SK-N-MC (cell line): ENCODE data around the gene GPR108.

Experiments
- DNase-seq: peaks from one replicate; pipeline ENCODE4 v3.0.0-alpha.2; 2011; ENCODE audit warnings: low read depth, low spot score
- H3K27ac ChIP-seq: fragments of 200-600 bp; sonication (generic); 2 replicates; pipeline ENCODE4 v1.5.1; 2016; ENCODE audit warnings: mixed run types
- H3K36me3 ChIP-seq: fragments of 200-600 bp; sonication (generic); 2 replicates; pipeline ENCODE4 v1.6.1; 2017; ENCODE audit warnings: antibody characterized with exemption, low read length, mixed read lengths; ENCODE audit not compliant: insufficient read depth
- H3K4me3 ChIP-seq: fragments of 200-600 bp; sonication (generic); 2 replicates; pipeline ENCODE4 v1.5.1; 2016
- H3K9ac ChIP-seq: fragments of 200-600 bp; sonication (generic); 2 replicates; pipeline ENCODE4 v1.8.0; 2017; ENCODE audit warnings: mixed run types, mixed read lengths; ENCODE audit not compliant: insufficient read length
- H3K9me3 ChIP-seq: fragments of 200-600 bp; sonication (generic); 2 replicates; pipeline ENCODE4 v1.6.1; 2017; ENCODE audit warnings: low read depth, mild to moderate bottlenecking, antibody characterized with exemption, low read length, moderate library complexity, mixed read lengths
- EZH2 ChIP-seq: fragments of 200-600 bp; sonication (generic); IDR thresholded peaks from one replicate; pipeline ENCODE4 v1.6.1; 2017; ENCODE audit warnings: antibody characterized with exemption
- FOXP2 ChIP-seq: optimal IDR thresholded peaks from 2 replicates; pipeline ENCODE3; 2011; ENCODE audit warnings: mild to moderate bottlenecking, moderate library complexity; ENCODE audit not compliant: insufficient read depth; ENCODE audit errors: extremely low read length, control extremely low read depth
- POLR2AphosphoS5 ChIP-seq: IDR thresholded peaks from 2 replicates; pipeline ENCODE4 v1.6.1; 2012; ENCODE audit warnings: mild to moderate bottlenecking, low read depth, low read length, borderline replicate concordance

Gene GPR108

DNA sequence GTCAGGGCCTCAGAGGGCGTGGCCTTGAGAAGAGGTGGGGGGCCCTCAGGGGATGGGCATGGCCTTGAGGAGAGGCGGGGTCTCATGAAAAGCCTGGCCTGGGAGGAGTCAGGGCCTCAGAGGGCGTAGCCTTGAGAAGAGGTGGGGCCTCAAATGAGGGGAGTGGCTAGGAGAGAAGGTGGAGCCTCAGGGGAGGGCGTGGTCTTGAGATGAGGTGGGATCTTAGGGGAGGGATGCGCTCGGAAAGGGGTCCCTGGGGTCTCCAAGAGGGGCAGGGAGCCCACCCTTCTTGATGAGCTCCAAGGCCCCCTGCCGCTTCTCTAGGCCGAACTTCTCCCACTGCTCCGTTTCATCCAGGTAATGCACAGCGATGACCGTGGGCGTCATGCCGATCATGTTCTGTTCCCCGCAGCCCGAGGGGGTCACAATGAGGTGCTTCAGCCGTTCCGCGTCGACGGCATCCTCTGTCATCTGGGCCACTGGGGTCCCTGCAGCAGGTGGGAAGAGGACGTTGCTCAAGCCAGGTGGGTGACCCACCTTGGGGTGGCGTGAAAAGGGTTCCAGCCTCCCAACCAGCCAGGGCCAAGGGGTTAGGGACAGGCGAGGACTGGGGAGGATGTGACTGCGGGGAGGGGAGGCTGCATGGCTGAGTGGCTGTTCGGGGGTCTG, 43.1 kb downstream of the GPR108 start:
- Histone ChIP-seq H3K9ac (no peak overlapping the region), H3K4me3 (no peak overlapping the region), H3K9me3 (no peaks in the 10 kb centered on the region), H3K27ac (no peak overlapping the region), H3K36me3 (no peaks in the 10 kb centered on the region)
- no peak for DNase-seq
- TF ChIP-seq FOXP2 (no peak), EZH2 (no peak), POLR2AphosphoS5 (no peak)

DNA sequence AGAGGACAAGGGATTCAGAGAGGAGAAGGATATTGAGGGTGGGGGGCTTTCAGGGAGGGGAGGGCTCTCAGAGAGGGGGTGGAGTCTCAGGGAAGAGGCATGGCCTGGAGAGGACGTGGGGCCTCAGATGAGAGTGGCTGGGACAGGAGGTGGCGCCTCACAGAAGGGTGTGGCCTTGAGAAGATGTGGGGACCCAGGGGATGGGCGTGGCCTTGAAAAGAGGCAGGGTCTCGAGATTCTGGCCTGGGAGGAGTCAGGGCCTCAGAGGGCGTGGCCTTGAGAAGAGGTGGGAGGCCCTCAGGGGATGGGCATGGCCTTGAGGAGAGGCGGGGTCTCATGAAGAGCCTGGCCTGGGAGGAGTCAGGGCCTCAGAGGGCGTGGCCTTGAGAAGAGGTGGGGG, 43.7 kb downstream of the GPR108 start:
- H3K27ac ChIP-seq: no peak overlapping the region
- H3K4me3 ChIP-seq: no peak overlapping the region
- no peaks in the 10 kb centered on the region for H3K9me3 ChIP-seq
- H3K9ac ChIP-seq: no peak overlapping the region
- DNase-seq: no peak
- H3K36me3 ChIP-seq: no peaks in the 10 kb centered on the region
- TF ChIP-seq EZH2 (no peak), FOXP2 (no peak), POLR2AphosphoS5 (no peak)

DNA sequence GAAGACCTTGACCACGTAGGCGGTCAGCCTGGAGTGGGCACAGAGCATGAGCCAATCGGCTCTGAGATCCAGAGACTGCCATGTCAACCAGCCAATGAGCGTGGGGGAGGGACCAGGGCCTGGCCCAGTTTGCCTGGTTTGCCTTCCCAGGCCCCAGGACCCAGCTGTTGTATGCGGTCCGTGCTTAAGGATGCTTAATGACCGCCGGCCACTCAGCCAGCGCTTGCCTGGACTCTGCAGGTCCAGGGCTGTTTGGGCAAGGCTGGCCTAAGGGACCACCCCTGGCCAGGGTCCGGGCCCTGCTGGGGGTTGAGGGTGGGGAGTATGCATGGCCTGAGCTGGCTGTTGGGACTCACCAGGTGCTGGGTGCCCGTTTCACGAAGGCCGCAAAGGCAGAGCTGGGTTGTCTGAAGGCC, 44.3 kb downstream of the GPR108 start:
- Histone ChIP-seq H3K9ac (no peak overlapping the region), H3K36me3 (no peaks in the 10 kb centered on the region), H3K27ac (no peak overlapping the region), H3K9me3 (no peaks in the 10 kb centered on the region), H3K4me3 (no peak overlapping the region)
- DNase-seq: no peak
- TF ChIP-seq POLR2AphosphoS5 (no peak), EZH2 (no peak), FOXP2 (no peak)

DNA sequence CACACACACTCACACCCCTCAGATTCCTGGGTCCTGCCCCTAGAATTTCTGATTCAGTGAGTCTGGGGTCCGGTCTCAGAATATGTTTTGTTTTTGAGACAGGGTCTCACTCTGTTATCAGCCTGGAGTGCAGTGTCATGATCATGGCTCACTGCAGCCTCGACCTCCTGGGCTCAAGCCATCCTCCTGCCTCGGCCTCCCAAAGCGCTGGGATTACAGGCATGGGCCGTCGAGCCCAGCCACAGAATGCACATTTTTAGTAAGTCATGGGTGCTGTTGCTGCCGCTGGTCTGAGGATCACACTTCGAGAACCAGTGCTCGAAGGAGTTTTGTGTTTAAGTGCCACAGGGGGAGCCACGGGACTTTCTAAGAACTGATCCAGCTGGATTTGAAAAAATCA, 45.4 kb downstream of the GPR108 start:
- no peaks in the 10 kb centered on the region for H3K9me3 ChIP-seq
- H3K36me3 ChIP-seq: no peaks in the 10 kb centered on the region
- no peak overlapping the region for H3K4me3 ChIP-seq
- H3K9ac ChIP-seq: no peak overlapping the region
- no peak overlapping the region for H3K27ac ChIP-seq
- DNase-seq: no peak
- TF ChIP-seq FOXP2: no peak
- TF ChIP-seq EZH2: no peak
- TF ChIP-seq POLR2AphosphoS5: no peak

DNA sequence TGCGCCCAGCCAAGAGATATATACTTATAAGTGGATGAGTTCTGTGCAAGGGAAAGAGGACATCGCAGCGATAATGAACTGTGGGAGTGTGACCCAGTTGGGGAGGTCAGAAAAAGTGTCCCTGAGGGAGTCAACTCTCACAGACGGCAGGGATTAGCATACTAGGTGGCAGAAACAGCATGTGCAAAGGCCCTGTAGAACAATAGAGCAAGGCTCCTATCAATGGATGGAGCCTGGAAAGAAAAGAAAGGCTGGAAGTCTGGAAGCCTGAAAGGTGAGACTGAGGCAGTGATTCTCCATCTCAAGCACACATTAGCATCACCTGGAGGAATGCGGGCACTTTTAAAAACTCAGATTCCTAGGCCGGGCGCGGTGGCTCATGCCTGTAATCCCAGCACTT, 46.0 kb downstream of the GPR108 start:
- no peak for DNase-seq
- Histone ChIP-seq H3K4me3 (no peak overlapping the region), H3K9ac (no peak overlapping the region), H3K27ac (no peak overlapping the region), H3K9me3 (no peaks in the 10 kb centered on the region), H3K36me3 (no peaks in the 10 kb centered on the region)
- TF ChIP-seq POLR2AphosphoS5 (no peak), FOXP2 (no peak), EZH2 (no peak)

DNA sequence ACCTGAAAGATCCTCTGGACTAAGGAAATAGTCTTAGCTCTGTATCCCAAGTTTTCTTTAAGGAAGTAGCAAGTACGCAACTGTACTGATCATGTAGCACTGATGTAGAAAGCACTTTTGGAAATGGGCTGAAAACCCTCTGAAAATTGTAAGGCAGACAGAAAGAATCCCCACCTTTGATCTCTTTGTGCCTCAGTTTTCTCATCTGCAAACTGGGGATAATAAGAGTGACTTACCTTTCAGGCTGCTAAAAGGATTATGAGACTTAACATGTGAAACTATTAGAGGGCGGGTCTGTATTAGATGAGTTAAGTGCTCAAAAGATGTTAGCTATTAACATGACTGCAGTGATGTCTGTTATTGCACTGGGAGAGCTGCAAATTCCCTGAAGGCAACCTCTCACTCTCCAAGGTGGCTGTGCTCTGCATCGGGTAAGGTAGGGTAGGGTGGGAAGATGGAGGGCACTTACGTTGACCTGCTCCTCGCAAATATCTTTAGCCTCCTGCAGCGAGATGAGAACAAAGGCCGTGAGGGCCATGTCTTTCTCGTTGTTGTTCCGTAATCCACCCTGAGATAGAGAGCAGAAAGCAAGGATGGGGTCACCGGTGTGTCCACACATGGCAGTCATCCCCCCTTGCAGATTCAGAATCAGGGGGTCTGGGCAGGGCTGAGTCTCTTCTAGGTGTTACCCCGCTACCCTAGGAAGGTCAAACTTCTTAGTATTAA, 47.1 kb downstream of the GPR108 start:
- no peaks in the 10 kb centered on the region for H3K9me3 ChIP-seq
- H3K27ac ChIP-seq: no peak overlapping the region
- no peak for TF ChIP-seq POLR2AphosphoS5
- no peak for TF ChIP-seq FOXP2
- no peak for TF ChIP-seq EZH2
- no peak for DNase-seq
- no peak overlapping the region for H3K4me3 ChIP-seq
- H3K36me3 ChIP-seq: no peaks in the 10 kb centered on the region
- no peak overlapping the region for H3K9ac ChIP-seq

DNA sequence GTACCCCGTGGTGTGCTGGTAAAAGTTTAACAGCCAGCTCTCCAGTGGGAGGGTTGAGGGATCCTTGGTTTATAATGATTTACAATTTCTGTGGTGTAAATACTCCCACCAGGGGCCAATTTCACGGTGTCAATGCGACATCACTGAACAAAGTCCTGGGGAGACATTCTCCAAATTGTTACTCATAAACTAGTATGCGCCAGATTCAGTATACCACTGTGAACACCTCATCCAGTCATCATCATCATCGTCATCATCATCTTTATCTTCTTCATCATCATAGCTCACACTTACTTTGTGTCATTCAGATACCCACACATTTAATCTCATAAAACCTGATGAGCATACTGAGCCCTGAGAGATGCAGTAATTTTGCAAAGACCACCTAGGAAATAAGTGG, 50.3 kb downstream of the GPR108 start:
- Histone ChIP-seq H3K4me3 (no peak overlapping the region), H3K27ac (no peak overlapping the region), H3K9ac (no peak overlapping the region), H3K36me3 (no peaks in the 10 kb centered on the region), H3K9me3 (no peaks in the 10 kb centered on the region)
- TF ChIP-seq FOXP2 (no peak), EZH2 (no peak), POLR2AphosphoS5 (no peak)
- DNase-seq: no peak

DNA sequence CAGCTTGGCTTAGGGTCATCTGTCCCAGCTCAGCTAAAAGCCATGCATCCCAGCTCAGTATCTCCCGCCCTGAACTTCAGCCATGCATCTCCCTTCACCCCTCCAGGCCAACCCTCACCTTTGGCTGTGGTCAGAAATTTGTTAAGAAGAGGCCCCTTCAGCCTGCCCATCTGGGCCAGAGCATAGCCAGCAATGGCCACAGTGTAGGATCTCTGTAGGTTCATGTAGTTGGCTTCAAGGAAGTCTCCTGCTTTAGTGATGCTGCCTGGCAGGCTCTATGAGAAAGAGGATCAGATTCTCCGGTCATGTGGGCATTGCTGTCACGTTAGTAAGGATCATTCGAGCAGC, 50.8 kb downstream of the GPR108 start:
- Histone ChIP-seq H3K4me3 (no peak overlapping the region), H3K9me3 (no peaks in the 10 kb centered on the region), H3K9ac (no peak overlapping the region), H3K36me3 (no peaks in the 10 kb centered on the region), H3K27ac (no peak overlapping the region)
- DNase-seq: no peak
- TF ChIP-seq FOXP2: no peak
- TF ChIP-seq EZH2: no peak
- no peak for TF ChIP-seq POLR2AphosphoS5
